NCI-H510A (cell line): ENCODE results near the gene PCDHA5.

ENCODE experiments used
- DNase-seq: peaks from one replicate; lab custom pipeline; 2025; lab: John Stamatoyannopoulos, UW

The PCDHA5 gene

DNA sequence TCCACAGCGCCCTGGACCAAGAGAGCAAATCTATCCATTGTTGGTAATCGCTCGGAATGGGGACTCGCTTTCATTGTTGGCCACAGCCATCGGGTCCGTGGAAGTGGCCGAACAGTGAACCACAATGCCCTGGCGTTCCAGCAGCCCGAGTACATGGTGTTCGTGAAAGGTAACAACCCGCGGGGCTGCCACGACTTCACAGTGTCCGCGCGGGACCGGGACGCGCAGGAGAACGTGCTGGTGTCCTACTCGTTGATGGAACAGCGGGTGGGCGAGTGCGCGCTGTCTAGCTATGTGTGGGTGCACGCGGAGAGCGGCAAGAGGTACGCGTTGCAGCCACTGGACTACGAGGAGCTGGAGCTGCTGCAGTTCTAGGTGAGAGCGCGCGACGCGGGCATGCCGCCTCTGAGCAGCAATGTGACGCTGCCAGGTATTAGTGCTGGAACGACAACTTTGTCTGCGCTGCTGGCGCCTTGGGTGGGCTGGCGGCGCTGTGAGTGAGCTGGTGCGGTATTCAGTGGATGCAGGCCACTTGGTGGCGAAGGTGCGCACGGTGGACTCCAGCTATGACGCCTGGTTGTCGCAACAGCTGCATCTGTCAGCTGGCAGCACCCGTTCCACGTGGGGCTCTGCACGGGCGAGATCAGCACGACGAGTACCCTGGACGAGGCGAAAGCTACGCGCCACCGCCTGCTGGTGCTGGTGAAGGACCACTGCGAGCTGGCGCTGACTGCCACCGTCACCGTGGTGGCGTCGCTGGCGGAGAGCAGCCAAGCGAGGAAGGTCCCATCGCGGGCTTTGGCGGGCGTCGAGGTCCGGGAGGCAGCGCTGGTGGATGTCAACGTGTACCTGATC lies 41.3 kb downstream of the PCDHA5 start:
- no peak for DNase-seq

DNA sequence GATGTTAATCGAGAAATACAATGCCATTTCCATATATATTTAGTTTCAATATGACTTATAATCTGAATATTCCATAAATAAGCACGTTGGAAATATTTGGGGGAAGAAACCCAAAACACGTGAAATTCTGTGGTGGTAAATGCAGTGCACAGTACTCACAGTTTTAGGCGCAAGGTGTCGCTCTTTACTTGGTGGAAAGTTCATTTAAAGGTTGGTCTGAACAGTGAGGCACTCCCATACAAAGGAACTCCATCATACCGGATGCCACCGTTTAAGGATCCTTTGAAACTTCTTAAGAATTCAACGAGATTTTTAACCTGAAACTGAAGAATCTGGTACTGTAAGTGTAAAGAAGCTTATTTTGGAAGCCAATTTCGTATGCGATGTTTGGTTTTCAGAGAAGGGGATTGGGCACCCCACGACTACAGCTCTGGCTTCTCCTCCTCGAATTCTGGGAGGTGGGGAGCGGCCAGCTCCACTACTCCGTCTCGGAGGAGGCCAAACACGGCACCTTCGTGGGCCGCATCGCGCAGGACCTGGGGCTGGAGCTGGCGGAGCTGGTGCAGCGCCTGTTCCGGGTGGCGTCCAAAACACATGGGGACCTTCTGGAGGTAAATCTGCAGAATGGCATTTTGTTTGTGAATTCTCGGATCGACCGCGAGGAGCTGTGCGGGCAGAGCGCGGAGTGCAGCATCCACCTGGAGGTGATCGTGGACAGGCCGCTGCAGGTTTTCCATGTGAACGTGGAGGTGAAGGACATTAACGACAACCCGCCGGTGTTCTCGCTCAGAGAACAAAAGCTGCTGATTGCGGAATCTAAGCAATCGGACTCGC lies 47.5 kb downstream of the PCDHA5 start, which contains the start of gene PCDHA11:
Gene PCDHA11, plus strand, starts transcription at position 237 of the 834 bp plus-strand sequence. Its CDS starts 147 bp downstream, at position 384.
- DNase-seq = no peak

DNA sequence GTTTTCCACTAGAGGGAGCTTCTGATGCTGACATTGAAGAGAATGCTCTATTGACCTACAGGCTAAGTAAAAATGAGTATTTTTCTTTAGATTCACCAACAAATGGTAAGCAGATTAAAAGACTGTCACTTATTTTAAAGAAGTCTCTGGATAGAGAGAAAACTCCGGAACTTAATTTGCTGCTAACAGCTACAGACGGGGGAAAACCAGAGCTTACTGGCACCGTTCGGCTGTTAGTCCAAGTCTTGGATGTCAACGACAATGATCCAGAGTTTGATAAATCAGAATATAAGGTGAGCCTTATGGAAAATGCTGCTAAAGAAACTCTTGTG lies 48.1 kb downstream of the PCDHA5 start:
- DNase-seq = no peak

DNA sequence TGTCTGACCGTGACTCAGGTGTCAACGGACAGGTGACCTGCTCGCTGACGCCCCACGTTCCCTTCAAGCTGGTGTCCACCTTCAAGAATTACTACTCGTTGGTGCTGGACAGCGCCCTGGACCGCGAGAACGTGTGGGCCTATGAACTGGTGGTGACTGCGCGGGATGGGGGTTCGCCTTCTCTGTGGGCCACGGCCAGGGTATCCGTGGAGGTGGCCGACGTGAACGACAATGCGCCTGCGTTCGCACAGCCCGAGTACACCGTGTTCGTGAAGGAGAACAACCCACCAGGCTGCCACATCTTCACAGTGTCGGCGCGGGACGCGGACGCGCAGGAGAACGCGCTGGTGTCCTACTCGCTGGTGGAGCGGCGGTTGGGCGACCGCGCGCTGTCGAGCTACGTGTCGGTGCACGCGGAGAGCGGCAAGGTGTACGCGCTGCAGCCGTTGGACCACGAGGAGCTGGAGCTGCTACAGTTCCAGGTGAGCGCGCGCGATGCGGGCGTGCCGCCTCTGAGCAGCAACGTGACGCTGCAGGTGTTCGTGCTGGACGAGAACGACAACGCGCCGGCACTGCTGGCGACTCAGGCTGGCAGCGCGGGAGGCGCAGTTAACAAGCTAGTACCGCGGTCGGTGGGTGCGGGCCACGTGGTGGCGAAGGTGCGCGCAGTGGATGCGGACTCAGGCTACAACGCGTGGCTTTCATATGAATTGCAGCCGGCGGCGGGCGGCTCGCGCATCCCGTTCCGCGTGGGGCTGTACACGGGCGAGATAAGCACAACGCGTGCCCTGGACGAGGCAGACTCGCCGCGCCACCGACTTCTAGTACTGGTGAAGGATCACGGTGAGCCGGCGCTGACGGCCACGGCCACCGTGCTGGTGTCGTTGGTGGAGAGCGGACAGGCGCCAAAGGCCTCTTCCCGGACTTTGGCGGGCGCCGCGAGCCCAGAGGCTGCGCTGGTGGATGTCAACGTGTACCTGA lies 49.1 kb downstream of the PCDHA5 start:
- no peak for DNase-seq
